ENCODE measurements around the gene PRKAR1A.
"Not testable (repeated sequence)": the region's sequence is repeated elsewhere in the genome, so short reads cannot be mapped to it uniquely, and the experiment has no call there.

The PRKAR1A gene

DNA sequence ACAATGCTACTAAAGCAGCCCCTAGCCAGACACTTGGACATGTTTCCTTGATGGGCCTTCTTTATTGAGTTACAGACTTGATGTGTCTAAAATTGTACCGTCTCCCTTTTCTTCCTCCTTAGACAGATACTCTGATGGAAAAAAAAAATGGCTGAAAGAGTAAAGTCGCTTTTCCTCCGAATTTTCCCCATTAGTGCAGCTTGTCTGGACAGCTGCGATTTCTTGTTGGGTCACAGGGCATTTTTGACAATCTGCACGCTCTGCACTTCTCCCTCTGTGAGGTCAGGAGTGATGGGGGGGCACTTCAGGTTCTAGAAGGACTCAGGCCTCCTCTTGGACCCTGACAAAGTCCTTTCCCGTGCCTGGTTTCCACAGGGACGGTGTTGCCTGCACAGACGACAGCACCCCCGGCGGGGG is 968 bp upstream of the PRKAR1A start:
- no peak for DNase-seq (ENCODE audit: low read depth in 2 of 2, low spot score in 1 of 2)

- peak; percentile 35 to 64 for DNase-seq (ENCODE audit: low read depth in 2 of 2, low spot score in 1 of 2)
These were observed 471 bp upstream of the PRKAR1A start for GRCh38 chr17:68511671-68512246.

GRCh38 chr17:68512960-68513474 is 787 bp downstream of the PRKAR1A start:
- no peak for DNase-seq (ENCODE audit: low read depth in 2 of 2, low spot score in 1 of 2)

- DNase-seq (ENCODE audit: low read depth in 2 of 2, low spot score in 1 of 2): no peak
These were observed 1.7 kb downstream of the PRKAR1A start for GRCh38 chr17:68513932-68514331.

DNA sequence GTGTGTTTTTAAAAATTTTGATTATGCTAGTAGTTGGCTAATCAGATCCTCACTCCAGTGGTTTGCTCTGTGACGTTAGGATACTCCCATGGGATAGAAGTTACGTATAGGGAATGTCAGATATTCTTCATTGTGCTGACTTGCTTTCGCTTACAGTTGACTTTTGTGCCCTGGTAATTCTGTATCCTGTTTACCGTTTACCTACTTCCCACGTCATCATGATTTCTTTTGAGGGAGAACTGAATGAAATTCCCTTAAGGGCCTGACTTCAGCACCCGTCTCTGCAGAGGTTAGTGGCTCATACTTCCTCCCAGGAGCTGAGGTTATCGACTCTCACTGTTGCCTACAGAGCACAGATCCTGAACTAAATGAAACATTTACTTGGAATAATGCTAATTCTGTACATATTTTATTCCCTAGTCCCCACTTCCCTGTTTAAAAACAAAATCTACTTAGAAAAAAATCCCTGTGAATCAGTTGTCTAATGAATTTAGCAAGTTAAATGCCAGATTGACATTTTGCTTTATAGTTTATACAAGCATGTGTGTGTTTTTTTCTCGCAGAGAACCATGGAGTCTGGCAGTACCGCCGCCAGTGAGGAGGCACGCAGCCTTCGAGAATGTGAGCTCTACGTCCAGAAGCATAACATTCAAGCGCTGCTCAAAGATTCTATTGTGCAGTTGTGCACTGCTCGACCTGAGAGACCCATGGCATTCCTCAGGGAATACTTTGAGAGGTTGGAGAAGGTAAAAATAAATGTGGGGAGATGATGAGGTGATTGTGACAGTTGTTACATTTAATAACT is 2.8 kb downstream of the PRKAR1A start:
- no peak for DNase-seq (ENCODE audit: low read depth in 2 of 2, low spot score in 1 of 2)

DNA sequence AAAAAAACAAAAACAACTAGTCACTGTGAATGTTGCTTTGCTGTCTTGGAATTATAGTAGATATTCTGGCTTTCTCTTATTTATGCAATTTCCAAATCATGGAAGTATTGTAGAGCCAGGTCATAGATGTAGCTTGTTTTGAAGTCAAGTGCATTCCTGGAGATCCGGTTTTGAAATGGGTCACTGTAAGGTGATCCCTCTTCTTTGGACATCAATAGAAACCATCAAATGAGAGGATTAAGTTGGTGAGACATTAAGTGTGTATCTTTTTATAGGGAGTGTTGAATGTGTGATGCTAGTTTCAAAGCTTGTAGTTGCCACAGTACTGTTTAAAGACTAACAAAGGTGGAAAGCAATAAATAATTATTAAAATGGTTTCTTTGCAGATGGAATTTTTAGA is 4.5 kb downstream of the PRKAR1A start:
- DNase-seq (ENCODE audit: low read depth in 2 of 2, low spot score in 1 of 2): no peak

DNA sequence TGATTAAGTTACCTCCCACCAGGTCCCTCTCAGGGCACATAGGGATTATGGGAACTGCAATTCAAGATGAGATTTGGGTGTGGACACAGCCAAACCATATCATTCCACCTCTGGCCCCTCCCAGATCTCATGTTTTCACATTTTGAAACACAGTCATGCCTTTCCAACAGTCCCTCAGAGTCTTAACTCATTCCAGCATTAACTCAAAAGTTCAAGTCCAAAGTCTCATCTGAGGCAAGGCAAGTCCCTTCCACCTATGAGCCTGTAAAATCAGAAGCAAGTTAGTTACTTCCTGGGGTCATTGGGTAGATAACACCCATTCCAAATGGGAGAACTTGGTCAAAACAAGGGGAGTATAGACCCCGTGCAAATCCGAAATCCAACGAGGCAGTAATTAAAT is 5.4 kb downstream of the PRKAR1A start:
- not testable (repeated sequence) for DNase-seq (ENCODE audit: low read depth in 2 of 2, low spot score in 1 of 2)

DNA sequence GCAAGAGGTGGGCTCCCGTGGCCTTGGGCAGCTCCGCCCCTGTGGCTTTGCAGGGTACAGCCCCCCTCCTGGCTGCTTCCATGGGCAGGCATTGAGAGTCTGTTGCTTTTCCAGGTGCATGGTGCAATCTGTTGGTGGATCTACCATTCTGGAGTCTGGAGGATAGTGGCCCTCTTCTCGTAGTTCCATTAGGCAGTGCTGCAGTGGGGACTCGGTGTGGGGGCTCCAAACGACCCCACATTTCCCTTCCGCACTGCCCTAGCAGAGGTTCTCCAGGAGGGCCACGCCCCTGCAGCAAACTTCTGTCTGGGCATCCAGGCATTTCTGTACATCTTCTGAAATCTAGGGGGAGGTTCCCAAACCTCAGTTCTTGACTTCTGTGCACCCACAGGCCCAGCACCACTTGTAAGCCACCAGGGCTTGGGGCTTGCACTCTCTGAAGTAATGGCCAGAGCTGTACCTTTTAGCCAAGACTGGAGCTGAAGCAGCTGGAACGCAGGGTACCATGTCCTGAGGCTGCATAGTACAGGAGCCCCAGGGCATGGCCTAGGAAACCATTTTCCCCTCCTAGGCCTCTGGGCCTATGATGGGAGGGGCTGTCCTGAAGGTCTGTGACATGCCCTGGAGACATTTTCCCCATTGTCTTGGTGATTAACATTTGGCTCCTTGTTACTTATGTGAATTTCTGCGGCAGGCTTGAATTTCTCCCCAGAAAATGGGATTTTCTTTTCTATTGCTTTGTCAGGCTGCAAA is 6.0 kb downstream of the PRKAR1A start:
- no peak for DNase-seq (ENCODE audit: low read depth in 2 of 2, low spot score in 1 of 2)

DNA sequence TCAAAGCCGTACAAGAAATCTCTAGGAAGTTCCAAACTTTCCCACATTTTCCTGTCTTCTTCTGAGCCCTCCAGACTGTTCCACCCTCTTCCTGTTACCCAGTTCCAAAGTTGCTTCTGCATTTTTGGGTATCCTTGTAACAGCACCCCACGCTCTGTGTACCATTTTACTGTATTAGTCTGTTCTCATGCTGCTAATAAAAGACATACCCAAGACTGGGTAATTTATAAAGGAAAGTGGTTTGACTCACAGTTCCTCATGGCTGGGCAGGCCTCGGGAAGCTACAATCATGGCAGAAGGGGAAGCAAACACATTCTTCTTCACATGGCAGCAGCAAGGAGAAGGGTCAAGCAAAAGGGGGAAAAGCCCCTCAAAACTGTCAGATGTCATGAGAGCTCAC is 6.8 kb downstream of the PRKAR1A start:
- DNase-seq (ENCODE audit: low read depth in 2 of 2, low spot score in 1 of 2): not testable (repeated sequence)

- no peak for DNase-seq (ENCODE audit: low read depth in 2 of 2, low spot score in 1 of 2)
These were observed 7.7 kb downstream of the PRKAR1A start for GRCh38 chr17:68519911-68520310.

- DNase-seq (ENCODE audit: low read depth in 2 of 2, low spot score in 1 of 2): no peak
These were observed 10.0 kb downstream of the PRKAR1A start for GRCh38 chr17:68522266-68522665.

- DNase-seq (ENCODE audit: low read depth in 2 of 2, low spot score in 1 of 2): no peak
These were observed 14.3 kb downstream of the PRKAR1A start for GRCh38 chr17:68526548-68526947.

DNA sequence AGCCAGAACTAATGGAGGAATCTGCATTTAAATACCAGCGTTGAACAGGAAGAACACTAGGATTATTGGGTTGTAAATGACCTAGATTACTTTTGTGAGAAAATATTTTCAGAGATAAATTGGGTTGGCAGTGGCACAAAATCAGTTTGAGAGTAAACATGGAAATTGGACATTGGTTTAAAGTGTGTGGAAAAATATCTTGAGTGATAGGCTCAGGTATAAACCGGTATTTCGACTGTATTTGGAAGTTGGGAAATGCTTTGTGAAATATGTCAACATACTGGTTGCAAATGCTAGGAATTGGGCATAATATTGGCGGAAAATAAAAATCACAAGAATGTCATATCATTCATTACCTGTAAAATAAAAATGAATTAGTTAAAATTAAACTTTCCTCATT is 15.1 kb downstream of the PRKAR1A start:
- no peak for DNase-seq (ENCODE audit: low read depth in 2 of 2, low spot score in 1 of 2)

- DNase-seq (ENCODE audit: low read depth in 2 of 2, low spot score in 1 of 2): no peak
These were observed 19.0 kb downstream of the PRKAR1A start for GRCh38 chr17:68531252-68531651.

- no peak for DNase-seq (ENCODE audit: low read depth in 2 of 2, low spot score in 1 of 2)
These were observed 20.6 kb downstream of the PRKAR1A start for GRCh38 chr17:68532826-68533225.

GRCh38 chr17:68533887-68534694 is 21.9 kb downstream of the PRKAR1A start:
- DNase-seq (ENCODE audit: low read depth in 2 of 2, low spot score in 1 of 2): no peak

DNA sequence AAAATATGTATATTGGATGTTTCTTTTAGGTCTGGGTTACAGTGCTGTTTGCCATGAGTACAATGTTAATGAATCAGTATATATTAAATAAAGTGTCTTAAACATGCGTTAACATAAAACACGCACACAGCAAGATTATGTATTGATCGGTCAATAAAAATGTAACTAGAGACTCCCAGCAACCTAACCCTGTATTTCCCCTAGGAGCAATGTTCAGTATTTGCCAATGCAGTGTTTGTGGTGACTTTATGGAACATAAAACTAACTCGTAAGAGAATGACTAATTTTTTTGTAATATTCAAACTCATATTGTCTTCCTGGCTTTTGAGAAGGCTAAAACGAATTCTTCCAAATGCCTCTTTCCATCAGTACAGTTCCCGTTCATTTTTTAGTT is 22.5 kb downstream of the PRKAR1A start:
- DNase-seq (ENCODE audit: low read depth in 2 of 2, low spot score in 1 of 2): no peak

DNA sequence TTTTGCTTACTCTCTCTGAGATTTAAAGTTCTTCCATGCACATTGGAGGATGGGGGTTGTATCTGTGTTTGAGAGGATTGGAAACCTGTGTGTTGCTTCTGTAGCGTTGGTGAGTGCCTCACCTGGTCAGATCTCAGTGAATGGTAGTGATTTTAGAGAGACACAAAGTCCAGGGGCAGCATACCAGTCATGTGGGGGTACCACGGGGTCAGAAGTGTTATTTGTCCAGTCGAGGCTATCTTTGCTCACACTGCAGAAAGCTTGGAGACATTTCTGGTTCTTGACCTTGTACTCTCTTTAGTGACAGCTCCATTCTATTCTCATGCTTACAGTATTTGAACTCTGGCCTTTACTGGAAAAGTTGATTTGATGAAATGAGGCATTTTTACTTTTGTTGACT is 23.7 kb downstream of the PRKAR1A start:
- no peak for DNase-seq (ENCODE audit: low read depth in 2 of 2, low spot score in 1 of 2)

DNA sequence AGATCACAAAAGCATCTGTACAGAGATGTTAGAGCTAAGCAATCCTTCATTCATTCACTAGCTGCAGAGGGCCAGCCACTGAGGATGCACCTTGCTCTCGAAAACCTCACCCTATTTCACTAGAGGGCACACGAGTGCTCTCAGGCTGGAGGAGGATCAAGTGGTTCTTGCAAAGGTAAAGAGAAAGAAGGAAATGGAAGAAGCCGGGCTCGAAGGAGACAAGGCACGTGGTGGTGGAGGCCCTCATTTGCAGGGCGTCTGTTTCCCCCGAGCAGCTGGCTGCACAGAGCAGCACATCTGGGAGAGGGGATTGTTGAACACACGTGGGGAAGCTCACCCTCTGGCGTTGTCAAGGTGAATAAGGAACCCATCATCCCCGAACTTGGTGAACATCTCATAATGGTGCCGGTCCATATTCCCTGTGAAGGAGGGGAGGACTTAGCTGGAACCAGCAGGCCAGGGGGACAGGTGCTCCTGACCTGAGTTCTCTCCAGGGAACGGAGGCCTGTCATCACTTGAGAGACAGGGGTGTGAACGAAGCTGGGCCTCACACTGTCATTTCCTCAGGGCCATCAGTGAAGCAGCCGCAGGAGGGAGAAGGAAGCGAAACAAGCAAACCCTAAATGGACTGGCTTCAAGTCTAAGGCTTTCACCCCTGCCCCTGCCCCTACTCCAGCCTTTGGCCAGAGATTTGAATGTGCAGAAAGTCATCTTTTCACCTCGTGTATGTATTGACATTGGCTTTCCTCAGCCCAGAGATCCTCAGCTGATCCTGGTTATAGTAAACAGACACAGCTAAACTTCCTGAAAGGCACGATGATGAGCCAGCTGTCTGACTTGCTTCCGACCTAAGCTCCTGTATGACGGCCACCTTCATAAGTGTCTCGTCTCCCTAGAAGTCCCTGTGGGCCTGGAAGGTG is 27.6 kb downstream of the PRKAR1A start:
- no peak for DNase-seq (ENCODE audit: low read depth in 2 of 2, low spot score in 1 of 2)

GRCh38 chr17:68540981-68541380 is 28.8 kb downstream of the PRKAR1A start:
- DNase-seq (ENCODE audit: low read depth in 2 of 2, low spot score in 1 of 2): no peak

Measured in stimulated activated CD8-positive, alpha-beta memory T cell treated with anti-CD3 and anti-CD28 coated beads, Interleukin-4, amount 100 ng/mL, for 1 hour (primary cell).